KBM-7 (cell line): Measurements from ENCODE around the gene TMPRSS4.

Experiments
- DNase-seq: peaks from one replicate; pipeline ENCODE4 v3.0.0-alpha.2; 2015
- in situ Hi-C: fragments of 300-500 bp; cut with MboI; formaldehyde crosslinking; loops from 2 replicates; pipeline ENCODE4 v1.14.3; 2020; ENCODE audit warnings: low sequenced_read_pairs, low pct_unique_long_range_greater_than_20kb, mixed read lengths

TMPRSS4 gene

GRCh38 chr11:118092907-118093571 lies 16.2 kb downstream of the TMPRSS4 start:
- DNase-seq = no peak
- in situ Hi-C loops = no loop called here

GRCh38 chr11:118095493-118095892 lies 18.6 kb downstream of the TMPRSS4 start:
- DNase-seq = no peak
- in situ Hi-C loops = no loop called here

GRCh38 chr11:118095967-118096367 lies 19.1 kb downstream of the TMPRSS4 start:
- DNase-seq = no peak
- in situ Hi-C loops = no loop called here

- no peak for DNase-seq
- in situ Hi-C loops = no loop called here
Measured at GRCh38 chr11:118098996-118099837, 22.3 kb downstream of the TMPRSS4 start.

- in situ Hi-C loops = no loop called here
- no peak for DNase-seq
Measured at GRCh38 chr11:118099838-118100556, 23.1 kb downstream of the TMPRSS4 start.

GRCh38 chr11:118100691-118101232 lies 23.9 kb downstream of the TMPRSS4 start:
- in situ Hi-C loops = no loop called here
- DNase-seq = no peak

GRCh38 chr11:118102721-118103261 lies 25.9 kb downstream of the TMPRSS4 start:
- in situ Hi-C loops = no loop called here
- DNase-seq = peak; percentile 64

- DNase-seq = no peak
- in situ Hi-C loops = no loop called here
Measured at GRCh38 chr11:118104491-118104890, 27.6 kb downstream of the TMPRSS4 start.

GRCh38 chr11:118105657-118106305 lies 28.9 kb downstream of the TMPRSS4 start:
- no peak for DNase-seq
- in situ Hi-C loops = no loop called here

- no peak for DNase-seq
- in situ Hi-C loops = no loop called here
Measured at GRCh38 chr11:118106789-118107335, 30.0 kb downstream of the TMPRSS4 start.

- in situ Hi-C loops = no loop called here
- DNase-seq = no peak
Measured at GRCh38 chr11:118108513-118108912, 31.6 kb downstream of the TMPRSS4 start.

GRCh38 chr11:118109231-118109630 lies 32.4 kb downstream of the TMPRSS4 start:
- DNase-seq = no peak
- in situ Hi-C loops = no loop called here

GRCh38 chr11:118111019-118111743 lies 34.3 kb downstream of the TMPRSS4 start:
- in situ Hi-C loops = no loop called here
- no peak for DNase-seq

GRCh38 chr11:118111744-118112035 lies 34.8 kb downstream of the TMPRSS4 start:
- in situ Hi-C loops = no loop called here
- DNase-seq = no peak

- DNase-seq = no peak
- in situ Hi-C loops = no loop called here
Measured at GRCh38 chr11:118112711-118113430, 36.0 kb downstream of the TMPRSS4 start.

- in situ Hi-C loops = no loop called here
- DNase-seq = no peak
Measured at GRCh38 chr11:118114266-118114665, 37.4 kb downstream of the TMPRSS4 start.

- in situ Hi-C loops = no loop called here
- no peak for DNase-seq
Measured at GRCh38 chr11:118115048-118115447, 38.2 kb downstream of the TMPRSS4 start.
